ENCODE measurements around the gene ACTR1B. TPM values are rescaled to one million over a fixed set of nuclear protein-coding genes. Genes with fewer than 3 reads are reported as not detected.
A peak's percentile ranks its signal among the peaks of the same experiment; 100 is the strongest.

Gene ACTR1B
- total RNA-seq, 1 experiment from 2014 or later: 58.2 TPM

- TF ChIP-seq SMAD4 (CRISPR knock-in tag; IDR thresholded peaks at IDR 0.05): no peak
- no peak for TF ChIP-seq CREB1 (CRISPR knock-in tag; IDR thresholded peaks at IDR 0.05)
- TF ChIP-seq CDX4 (CRISPR knock-in tag; IDR thresholded peaks at IDR 0.05; ENCODE audit: borderline replicate concordance): no peak
- TF ChIP-seq AFF4 (CRISPR knock-in tag; IDR thresholded peaks at IDR 0.05; ENCODE audit: borderline replicate concordance): no peak
- no peak for TF ChIP-seq ESRRA (CRISPR knock-in tag; IDR thresholded peaks at IDR 0.05; ENCODE audit: borderline replicate concordance)
- TF ChIP-seq NR1H2 (CRISPR knock-in tag; IDR thresholded peaks at IDR 0.05): no peak
- no peak for TF ChIP-seq SOX15 (CRISPR knock-in tag; IDR thresholded peaks at IDR 0.05)
- ATAC-seq (no peak), DNase-seq (ENCODE audit: low spot score) (no peak)
- Mint-ChIP-seq H3K36me3 (peaks cover 32% of the 10 kb centered on the region), H3K27ac (peak overlapping the region; percentile 78), H3K9me3 (no peaks in the 10 kb centered on the region), H3K4me3 (peak overlapping the region; percentile 98), H3K4me1 (peaks cover 5% of the 10 kb centered on the region), H3K27me3 (ENCODE audit: low read depth) (no peaks in the 10 kb centered on the region)
- CTCF ChIA-PET: interaction anchor here (1.4 to 2.0 kb wide), 3 partner anchors 14 to 53 kb away, joined by 4 to 32 read pairs (median 7); partner anchors contain the start of gene ACTR1B
- POLR2A ChIA-PET: interaction anchor here (1.2 to 2.6 kb wide), 3 partner anchors 14 to 57 kb away, joined by 4 to 23 read pairs (median 13); partner anchors contain the start of genes ACTR1B and ANKRD36B
Measured at GRCh38 chr2:97646977-97647376, 16.9 kb downstream of the ACTR1B start.

GRCh38 chr2:97645695-97646629 is 17.9 kb downstream of the ACTR1B start, which contains the start of gene COX5B:
Gene COX5B, plus strand, starts transcription at chr2:97646062. Its CDS starts 25 bp downstream, at chr2:97646087.
- ATAC-seq (peak; percentile 98), DNase-seq (ENCODE audit: low spot score) (peak; percentile 99)
- no peaks in the 10 kb centered on the region for H3K9me3 Mint-ChIP-seq
- CTCF ChIA-PET: interaction anchor here (0.6 to 2.0 kb wide), 10 partner anchors 15 to 95 kb away, joined by 3 to 32 read pairs (median 6); partner anchors contain the start of gene ACTR1B
- H3K4me3 Mint-ChIP-seq: peak within 1 kb of the TSS; percentile 98
- H3K27me3 Mint-ChIP-seq (ENCODE audit: low read depth): no peaks in the 10 kb centered on the region
- H3K4me1 Mint-ChIP-seq: peaks cover 5% of the 10 kb centered on the region
- H3K27ac Mint-ChIP-seq: peak within 1 kb of the TSS; percentile 99
- H3K36me3 Mint-ChIP-seq: peaks cover 32% of the 10 kb centered on the region
- POLR2A ChIA-PET: interaction anchor here (0.6 to 2.6 kb wide), 11 partner anchors 8 to 1125 kb away, joined by 3 to 23 read pairs (median 3); partner anchors contain the start of genes ACTR1B and ANKRD36B
- TF ChIP-seq, protein P1, sequence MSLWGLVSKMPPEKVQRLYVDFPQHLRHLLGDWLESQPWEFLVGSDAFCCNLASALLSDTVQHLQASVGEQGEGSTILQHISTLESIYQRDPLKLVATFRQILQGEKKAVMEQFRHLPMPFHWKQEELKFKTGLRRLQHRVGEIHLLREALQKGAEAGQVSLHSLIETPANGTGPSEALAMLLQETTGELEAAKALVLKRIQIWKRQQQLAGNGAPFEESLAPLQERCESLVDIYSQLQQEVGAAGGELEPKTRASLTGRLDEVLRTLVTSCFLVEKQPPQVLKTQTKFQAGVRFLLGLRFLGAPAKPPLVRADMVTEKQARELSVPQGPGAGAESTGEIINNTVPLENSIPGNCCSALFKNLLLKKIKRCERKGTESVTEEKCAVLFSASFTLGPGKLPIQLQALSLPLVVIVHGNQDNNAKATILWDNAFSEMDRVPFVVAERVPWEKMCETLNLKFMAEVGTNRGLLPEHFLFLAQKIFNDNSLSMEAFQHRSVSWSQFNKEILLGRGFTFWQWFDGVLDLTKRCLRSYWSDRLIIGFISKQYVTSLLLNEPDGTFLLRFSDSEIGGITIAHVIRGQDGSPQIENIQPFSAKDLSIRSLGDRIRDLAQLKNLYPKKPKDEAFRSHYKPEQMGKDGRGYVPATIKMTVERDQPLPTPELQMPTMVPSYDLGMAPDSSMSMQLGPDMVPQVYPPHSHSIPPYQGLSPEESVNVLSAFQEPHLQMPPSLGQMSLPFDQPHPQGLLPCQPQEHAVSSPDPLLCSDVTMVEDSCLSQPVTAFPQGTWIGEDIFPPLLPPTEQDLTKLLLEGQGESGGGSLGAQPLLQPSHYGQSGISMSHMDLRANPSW (CRISPR knock-in tag; conservative IDR thresholded peaks at IDR 0.05; ENCODE audit: low read depth): no peak
- TF ChIP-seq NFE2L1 (CRISPR knock-in tag; IDR thresholded peaks at IDR 0.05): no peak
- TF ChIP-seq PRRX2 (CRISPR knock-in tag; IDR thresholded peaks at IDR 0.05): no peak
- no peak for TF ChIP-seq OVOL2 (CRISPR knock-in tag; IDR thresholded peaks at IDR 0.05; ENCODE audit: borderline replicate concordance)
- TF ChIP-seq KAT7 (CRISPR knock-in tag; IDR thresholded peaks at IDR 0.05; ENCODE audit: borderline replicate concordance): peak; percentile 57; the same call in 1 of the 2 replicates
- TF ChIP-seq, protein P2, sequence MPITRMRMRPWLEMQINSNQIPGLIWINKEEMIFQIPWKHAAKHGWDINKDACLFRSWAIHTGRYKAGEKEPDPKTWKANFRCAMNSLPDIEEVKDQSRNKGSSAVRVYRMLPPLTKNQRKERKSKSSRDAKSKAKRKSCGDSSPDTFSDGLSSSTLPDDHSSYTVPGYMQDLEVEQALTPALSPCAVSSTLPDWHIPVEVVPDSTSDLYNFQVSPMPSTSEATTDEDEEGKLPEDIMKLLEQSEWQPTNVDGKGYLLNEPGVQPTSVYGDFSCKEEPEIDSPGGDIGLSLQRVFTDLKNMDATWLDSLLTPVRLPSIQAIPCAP (CRISPR knock-in tag; IDR thresholded peaks at IDR 0.05): 0 out of 2 replicates have a peak, but pooled peaks have one; percentile 21
- TF ChIP-seq ZNF121 (CRISPR knock-in tag; IDR thresholded peaks at IDR 0.05): no peak
- no peak for TF ChIP-seq MYBL2 (CRISPR knock-in tag; IDR thresholded peaks at IDR 0.05)
- TF ChIP-seq ZBTB43 (CRISPR knock-in tag; IDR thresholded peaks at IDR 0.05): no peak
- TF ChIP-seq MXD4 (CRISPR knock-in tag; IDR thresholded peaks at IDR 0.05; ENCODE audit: borderline replicate concordance): no peak
- TF ChIP-seq NR3C1 (CRISPR knock-in tag; conservative IDR thresholded peaks at IDR 0.05; ENCODE audit: low read depth): no peak
- TF ChIP-seq, protein P3, sequence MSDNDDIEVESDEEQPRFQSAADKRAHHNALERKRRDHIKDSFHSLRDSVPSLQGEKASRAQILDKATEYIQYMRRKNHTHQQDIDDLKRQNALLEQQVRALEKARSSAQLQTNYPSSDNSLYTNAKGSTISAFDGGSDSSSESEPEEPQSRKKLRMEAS (CRISPR knock-in tag; IDR thresholded peaks at IDR 0.05): 0 out of 2 replicates have a peak, but pooled peaks have one; percentile 31
- no peak for TF ChIP-seq ZNF317 (CRISPR knock-in tag; IDR thresholded peaks at IDR 0.05; ENCODE audit: borderline replicate concordance, low read depth)
- 0 out of 2 replicates have a peak, but pooled peaks have one; percentile 77 for TF ChIP-seq PREB (CRISPR knock-in tag; IDR thresholded peaks at IDR 0.05; ENCODE audit: borderline replicate concordance)

Data from WTC11 (cell line).